K562 (cell line): ENCODE results near the gene TFPI. TPM values are rescaled to one million over a fixed set of nuclear protein-coding genes. Genes with fewer than 3 reads are reported as not detected.

Source experiments
- ATAC-seq: fragments of 200-7000 bp; cut with Tn5 transposase; 3 replicates; pipeline ENCODE4 v1.9.1; 2020; ENCODE audit warnings: moderate library complexity
- BruUV-seq: library from RNA; stranded (reverse); fragments of 400-500 nt; replicated peaks from 2 replicates; lab custom pipeline; 2021; lab: Mats Ljungman, UMichigan
- CTCF ChIA-PET: fragments of 300-600 bp; formaldehyde crosslinking; extraction: SDS; loops from one replicate; lab custom pipeline; 2021; ENCODE audit warnings: low intra/inter-chr PET ratio; lab: Yijun Ruan, JAX
- POLR2A ChIA-PET: fragments of 300-600, 350-650 bp; sonication (Branson Sonifier 250); formaldehyde crosslinking; extraction: SDS; loops from one replicate; lab custom pipeline; 2021; ENCODE audit warnings: antibody characterized with exemption, inconsistent platforms; lab: Yijun Ruan, JAX
- DNase-seq, 4 experiments: peaks; one replicate each; pipeline versions ENCODE4 v3.0.0 to v3.0.0-alpha.2; 2011 to 2018; ENCODE audit warnings: low spot score in 3 of 4, mixed read lengths in 3 of 4; ENCODE audit errors: extremely low read depth in 1 of 4
- FAIRE-seq: peaks from 2 replicates; lab custom pipeline; 2011; peaks lifted over from hg19 to GRCh38; lab: Jason Lieb, UNC
- H2AFZ ChIP-seq: 2 replicates; pipeline ENCODE4 v1.6.0; 2011; ENCODE audit warnings: low read depth, low read length, control low read depth, inconsistent platforms
- H3K27ac ChIP-seq: fragments of 200-600 bp; 3 replicates; pipeline ENCODE4 v1.8.0; 2011; ENCODE audit warnings: low read depth, mild to moderate bottlenecking, control low read depth, inconsistent platforms, low read length, moderate library complexity, mixed read lengths; ENCODE audit errors: extremely low read depth
- H3K27me3 ChIP-seq, 2 experiments: fragments of 300-600 bp in 1 of 2; 2 replicates in 1 of 2; 3 replicates in 1 of 2; pipeline versions ENCODE4 v1.6.0 to v1.8.0; 2011; ENCODE audit warnings: inconsistent platforms in 2 of 2, low read length in 2 of 2, mild to moderate bottlenecking in 1 of 2, mixed read lengths in 1 of 2, moderate library complexity in 1 of 2; ENCODE audit not compliant: control insufficient read depth in 2 of 2, insufficient read depth in 2 of 2
- H3K36me3 ChIP-seq: fragments of 300-600 bp; 3 replicates; pipeline ENCODE4 v1.8.0; 2011; ENCODE audit warnings: mild to moderate bottlenecking, low read length, inconsistent platforms; ENCODE audit not compliant: control insufficient read depth, insufficient read depth
- H3K4me1 ChIP-seq, 2 experiments: fragments of 200-600 bp in 1 of 2; replicated peaks in 1 of 2; 2 replicates in 1 of 2; 3 replicates in 1 of 2; pipeline versions ENCODE4 v1.5.1 to v1.8.0; 2011; ENCODE audit warnings: inconsistent platforms in 2 of 2, low read length in 2 of 2, mild to moderate bottlenecking in 1 of 2, mixed read lengths in 1 of 2, moderate library complexity in 1 of 2; ENCODE audit not compliant: control insufficient read depth in 2 of 2, insufficient read depth in 2 of 2
- H3K4me2 ChIP-seq: 2 replicates; pipeline ENCODE4 v1.6.1; 2011; ENCODE audit warnings: low read length, control low read depth, inconsistent platforms, mixed read lengths; ENCODE audit not compliant: insufficient read depth
- H3K4me3 ChIP-seq: fragments of 200-600 bp; sonication (generic), shearing (Covaris generic); 2 replicates; pipeline ENCODE4 v1.5.1; 2016; ENCODE audit warnings: control low read depth, inconsistent platforms
- H3K79me2 ChIP-seq: fragments of 200-600 bp; 3 replicates; pipeline ENCODE4 v1.8.0; 2011; ENCODE audit warnings: low read length, inconsistent platforms; ENCODE audit not compliant: control insufficient read depth, insufficient read depth
- H3K9ac ChIP-seq, 2 experiments: 2 replicates each; pipeline versions ENCODE4 v1.6.0 to v1.6.1; 2011; ENCODE audit warnings: low read depth in 2 of 2, low read length in 2 of 2, control low read depth in 1 of 2, inconsistent platforms in 1 of 2, mild to moderate bottlenecking in 1 of 2, mixed read lengths in 1 of 2; ENCODE audit not compliant: insufficient read depth in 1 of 2
- H3K9me1 ChIP-seq: one replicate; pipeline ENCODE4 v1.6.0; 2011; ENCODE audit warnings: inconsistent platforms, mild to moderate bottlenecking, low read length, moderate library complexity; ENCODE audit not compliant: control insufficient read depth, insufficient read depth
- H3K9me3 ChIP-seq: replicated peaks from 2 replicates; pipeline ENCODE4 v1.5.1; 2011; ENCODE audit warnings: low read depth, low read length, inconsistent platforms; ENCODE audit not compliant: control insufficient read depth, insufficient read depth
- H4K20me1 ChIP-seq: replicated peaks from 2 replicates; pipeline ENCODE4 v1.6.1; 2011; ENCODE audit warnings: low read length, inconsistent platforms, mixed read lengths; ENCODE audit not compliant: control insufficient read depth, insufficient read depth
- ARID1B ChIP-seq: fragments of 450-650 bp; IDR thresholded peaks from 2 replicates; pipeline ENCODE4 v1.6.1; 2016; ENCODE audit warnings: antibody characterized with exemption, mild to moderate bottlenecking, inconsistent platforms
- CBFA2T2 ChIP-seq: fragments of 450-650 bp; conservative IDR thresholded peaks from 2 replicates; pipeline ENCODE4 v1.6.1; 2017; ENCODE audit warnings: mild to moderate bottlenecking
- CHAMP1 ChIP-seq: fragments of 450-650 bp; IDR thresholded peaks from 2 replicates; pipeline ENCODE4 v1.6.1; 2016; ENCODE audit warnings: mild to moderate bottlenecking
- ELF1 ChIP-seq: fragments of 200-800 bp; sonication (Bioruptor generic); IDR thresholded peaks from 2 replicates; pipeline ENCODE4 v1.6.1; 2016; ENCODE audit warnings: missing genetic modification characterization, missing compliant biosample characterization
- EP300 ChIP-seq: IDR thresholded peaks from 2 replicates; pipeline ENCODE4 v1.6.1; 2012; ENCODE audit warnings: low read length, improper control_type of control experiment
- EP400 ChIP-seq: fragments of 450-650 bp; IDR thresholded peaks from 2 replicates; pipeline ENCODE4 v1.6.1; 2017; ENCODE audit warnings: antibody characterized with exemption, mild to moderate bottlenecking, moderate library complexity
- ESRRA ChIP-seq: fragments of 450-650 bp; IDR thresholded peaks from 2 replicates; pipeline ENCODE4 v1.6.1; 2014; ENCODE audit warnings: low read depth, mild to moderate bottlenecking, moderate library complexity, borderline replicate concordance
- ETV1 ChIP-seq: fragments of 450-650 bp; conservative IDR thresholded peaks from 2 replicates; pipeline ENCODE4 v1.6.1; 2016; ENCODE audit warnings: missing genetic modification characterization, control low read depth, low read depth, missing compliant biosample characterization
- ETV6 ChIP-seq, 3 experiments: fragments of 150-350 bp in 1 of 3; sonication (generic) in 1 of 3; formaldehyde crosslinking in 1 of 3; IDR thresholded peaks; 2 replicates each; pipeline versions ENCODE4 v1.6.1 to v1.8.0; 2014 to 2022; ENCODE audit warnings: borderline replicate concordance in 2 of 3, low read depth in 2 of 3, antibody characterized with exemption in 1 of 3, low read length in 1 of 3, mild to moderate bottlenecking in 1 of 3, missing genetic modification reagents in 1 of 3
- GATA2 ChIP-seq: sonication (generic); formaldehyde crosslinking; IDR thresholded peaks from 2 replicates; pipeline ENCODE4 v1.4.0; 2020; ENCODE audit warnings: mild to moderate bottlenecking, missing genetic modification reagents
- HDAC6 ChIP-seq: IDR thresholded peaks from 2 replicates; pipeline ENCODE4 v1.6.1; 2012; ENCODE audit warnings: low read depth, mild to moderate bottlenecking, control low read depth, inconsistent platforms, low read length, moderate library complexity
- JUNB ChIP-seq: fragments of 450-650 bp; formaldehyde crosslinking; conservative IDR thresholded peaks from 2 replicates; pipeline ENCODE4 v1.4.0; 2020; ENCODE audit warnings: mild to moderate bottlenecking
- PYGO2 ChIP-seq: fragments of 450-650 bp; IDR thresholded peaks from 2 replicates; pipeline ENCODE4 v1.6.1; 2016; ENCODE audit warnings: mild to moderate bottlenecking, missing genetic modification characterization, moderate library complexity, missing compliant biosample characterization
- SMARCA4 ChIP-seq: fragments of 450-650 bp; IDR thresholded peaks from 2 replicates; pipeline ENCODE4 v1.6.1; 2016
- SMARCE1 ChIP-seq: fragments of 450-650 bp; IDR thresholded peaks from 2 replicates; pipeline ENCODE4 v1.7.1; 2016; ENCODE audit warnings: mild to moderate bottlenecking
- SOX6 ChIP-seq: fragments of 450-650 bp; IDR thresholded peaks from 2 replicates; pipeline ENCODE4 v1.6.1; 2014; ENCODE audit warnings: mild to moderate bottlenecking
- TEAD4 ChIP-seq, 2 experiments: sonication (generic) in 1 of 2; formaldehyde crosslinking in 1 of 2; IDR thresholded peaks; 2 replicates each; pipeline versions ENCODE4 v1.6.1 to v1.8.0; 2012 to 2022; ENCODE audit warnings: borderline replicate concordance in 1 of 2, inconsistent platforms in 1 of 2, low read length in 1 of 2, mild to moderate bottlenecking in 1 of 2, missing genetic modification reagents in 1 of 2
- ZKSCAN3 ChIP-seq: fragments of 250-450 bp; sonication (Bioruptor Pico); IDR thresholded peaks from 2 replicates; pipeline ENCODE4 v1.4.0; 2020
- ZKSCAN8 ChIP-seq: fragments of 200-800 bp; sonication (Bioruptor generic); IDR thresholded peaks from 2 replicates; pipeline ENCODE4 v1.6.1; 2016; ENCODE audit warnings: missing genetic modification characterization, missing compliant biosample characterization
- ZNF184 ChIP-seq: sonication (generic); formaldehyde crosslinking; IDR thresholded peaks from 2 replicates; pipeline ENCODE4 v1.5.0; 2020; ENCODE audit warnings: missing genetic modification reagents
- ZNF324 ChIP-seq: fragments of 250-450 bp; sonication (Bioruptor Pico); IDR thresholded peaks from 2 replicates; pipeline ENCODE4 v1.4.0; 2020; ENCODE audit warnings: mild to moderate bottlenecking
- WGBS: fragments of 100-300 bp; shearing (Covaris generic); methylation state at CpG from one replicate; pipeline ENCODE4 v1.1.6; 2016; ENCODE audit warnings: low coverage, mixed read lengths; ENCODE audit not compliant: insufficient coverage; ENCODE audit errors: missing lambda C conversion rate; 5-methylcytosine and 5-hydroxymethylcytosine counted together
- in situ Hi-C: fragments of 300-500 bp; cut with MboI; formaldehyde crosslinking; loops from 4 replicates; pipeline ENCODE4 v1.15.0; 2018; ENCODE audit warnings: inconsistent platforms, mixed read lengths
- intact Hi-C: fragments of 100-400 bp; cut with micrococcal nuclease; formaldehyde crosslinking; loops from 2 replicates; pipeline ENCODE4 v1.14.2; 2022
- polyA plus RNA-seq, 8 experiments: library from polyadenylated mRNA; depleted of rRNA in 4 of 8; stranded (reverse) in 5 of 8; unstranded in 3 of 8; fragments of >200 nt; fragmentation: Nextera tagmentation in 2 of 8; fragmentation: Illumina TruSeq in 1 of 8; extraction: Ambion mirVana in 2 of 8; extraction: Trizol in 1 of 8; gene quantifications; 2 replicates each; pipeline versions ENCODE4 v1.2.1 to v1.2.3, GENCODE V29; 2011 to 2014; ENCODE audit warnings: inconsistent platforms in 1 of 8, missing spikeins in 1 of 8
- total RNA-seq, 7 experiments: library from RNA; depleted of rRNA in 6 of 7; stranded (reverse); fragments of >200 nt in 6 of 7; fragmentation: Illumina TruSeq in 2 of 7; extraction: Trizol in 2 of 7; gene quantifications; 2 replicates each; pipeline versions ENCODE4 v1.2.1 to v1.2.3, GENCODE V29; 2011 to 2021; ENCODE audit warnings: low replicate concordance in 1 of 7

The TFPI gene
- total and polyA plus RNA-seq, 9 of the 15 experiments (the other 6 are each of a cell fraction or from before 2014, with no cell fraction given) = 53.5 to 219 (median 100) TPM

GRCh38 chr2:187504312-187504921, 49.8 kb downstream of the TFPI start:
- WGBS = under 1% methylated on average over 6 of the region's 6 CpGs
- Histone ChIP-seq H2AFZ (no peak overlapping the region), H3K27ac (peak overlapping the region; percentile 36; the same call in 1 of the 3 replicates), H3K4me1 (peaks cover 0 to 12% of the 10 kb centered on the region in 2 experiments; a peak in 3 of 5 replicates), H3K9me1 (no peaks in the 10 kb centered on the region), H4K20me1 (no peaks in the 10 kb centered on the region), H3K79me2 (no peaks in the 10 kb centered on the region), H3K4me2 (peak overlapping the region; percentile 19; the same call in 1 of the 2 replicates), H3K9ac (peak overlapping the region in 1 of 2 experiments; percentile 10; a peak in 1 of 4 replicates), H3K9me3 (peaks cover 6% of the 10 kb centered on the region), H3K36me3 (peaks cover 19% of the 10 kb centered on the region; the same call in 2 of the 3 replicates), H3K4me3 (no peak overlapping the region), H3K27me3 (no peaks in the 10 kb centered on the region)
- FAIRE-seq = peak; percentile 11
- DNase-seq = peak in 1 of 4 experiments; percentile 32
- BruUV-seq = no TSS peak
- CTCF ChIA-PET = interaction anchor here (0.6 to 9.7 kb wide), 2 partner anchors 42 to 76 kb away, joined by 4 to 320 read pairs; no protein-coding TSS in a partner anchor
- intact Hi-C loops = loop anchor here (5.0 to 10.0 kb wide), 4 partner anchors 148 to 1008 kb away; no protein-coding TSS in a partner anchor
- in situ Hi-C loops = loop anchor here (5.0 to 25.0 kb wide), 2 partner anchors 78 to 1908 kb away; no protein-coding TSS in a partner anchor
- POLR2A ChIA-PET = interaction anchor here (1.4 to 1.6 kb wide), 2 partner anchors 22 to 71 kb away, joined by 4 to 5 read pairs; no protein-coding TSS in a partner anchor
- peak; percentile 8; the same call in 1 of the 3 replicates for ATAC-seq
- TF ChIP-seq ZNF324 (CRISPR knock-in tag) (no peak), ETV1 (peak; percentile 86), GATA2 (CRISPR knock-in tag) (peak; percentile 29; the same call in 1 of the 2 replicates), ELF1 (tag) (peak; percentile 56), CBFA2T2 (no peak), HDAC6 (no peak), ZKSCAN8 (CRISPR knock-in tag) (no peak), EP300 (peak; percentile 5; the same call in 1 of the 2 replicates), ARID1B (peak; percentile 43; the same call in 1 of the 2 replicates), ZKSCAN3 (CRISPR knock-in tag) (no peak), PYGO2 (tag) (0 out of 2 replicates have a peak, but pooled peaks have one; percentile 4), ETV6 (IDR thresholded peaks at IDR 0.05; ENCODE audit: borderline replicate concordance in 1 of 2, low read depth in 2 of 2, low read length in 1 of 2) (peak; percentile 66 to 72; a peak in 3 of 4 replicates), ETV6 (CRISPR knock-in tag; IDR thresholded peaks at IDR 0.05; ENCODE audit: borderline replicate concordance) (no peak), JUNB (CRISPR knock-in tag) (no peak), TEAD4 (IDR thresholded peaks at IDR 0.05; ENCODE audit: low read length) (peak; percentile 15; the same call in 1 of the 2 replicates), TEAD4 (CRISPR knock-in tag; IDR thresholded peaks at IDR 0.05; ENCODE audit: borderline replicate concordance) (no peak), EP400 (peak; percentile 19; the same call in 1 of the 2 replicates), CHAMP1 (0 out of 2 replicates have a peak, but pooled peaks have one; percentile 54), ESRRA (no peak), SMARCE1 (peak; percentile 77), SMARCA4 (peak; percentile 71; the same call in 1 of the 2 replicates), SOX6 (peak; percentile 42; the same call in 1 of the 2 replicates), ZNF184 (CRISPR knock-in tag) (no peak)
